K562 (cell line): ENCODE results near the gene VENTX. TPM values are rescaled to one million over a fixed set of nuclear protein-coding genes. Genes with fewer than 3 reads are reported as not detected.

ENCODE experiments used
- ATAC-seq: fragments of 200-7000 bp; cut with Tn5 transposase; 3 replicates; pipeline ENCODE4 v1.9.1; 2020; ENCODE audit warnings: moderate library complexity
- BruUV-seq: library from RNA; stranded (reverse); fragments of 400-500 nt; replicated peaks from 2 replicates; lab custom pipeline; 2021; lab: Mats Ljungman, UMichigan
- CTCF ChIA-PET: fragments of 300-600 bp; formaldehyde crosslinking; extraction: SDS; loops from one replicate; lab custom pipeline; 2021; ENCODE audit warnings: low intra/inter-chr PET ratio; lab: Yijun Ruan, JAX
- POLR2A ChIA-PET: fragments of 300-600, 350-650 bp; sonication (Branson Sonifier 250); formaldehyde crosslinking; extraction: SDS; loops from one replicate; lab custom pipeline; 2021; ENCODE audit warnings: antibody characterized with exemption, inconsistent platforms; lab: Yijun Ruan, JAX
- DNase-seq, 4 experiments: peaks; one replicate each; pipeline versions ENCODE4 v3.0.0 to v3.0.0-alpha.2; 2011 to 2018; ENCODE audit warnings: low spot score in 3 of 4, mixed read lengths in 3 of 4; ENCODE audit errors: extremely low read depth in 1 of 4
- FAIRE-seq: peaks from 2 replicates; lab custom pipeline; 2011; peaks lifted over from hg19 to GRCh38; lab: Jason Lieb, UNC
- H2AFZ ChIP-seq: 2 replicates; pipeline ENCODE4 v1.6.0; 2011; ENCODE audit warnings: low read depth, low read length, control low read depth, inconsistent platforms
- H3K27ac ChIP-seq: fragments of 200-600 bp; 3 replicates; pipeline ENCODE4 v1.8.0; 2011; ENCODE audit warnings: low read depth, mild to moderate bottlenecking, control low read depth, inconsistent platforms, low read length, moderate library complexity, mixed read lengths; ENCODE audit errors: extremely low read depth
- H3K27me3 ChIP-seq, 2 experiments: fragments of 300-600 bp in 1 of 2; 2 replicates in 1 of 2; 3 replicates in 1 of 2; pipeline versions ENCODE4 v1.6.0 to v1.8.0; 2011; ENCODE audit warnings: inconsistent platforms in 2 of 2, low read length in 2 of 2, mild to moderate bottlenecking in 1 of 2, mixed read lengths in 1 of 2, moderate library complexity in 1 of 2; ENCODE audit not compliant: control insufficient read depth in 2 of 2, insufficient read depth in 2 of 2
- H3K36me3 ChIP-seq: fragments of 300-600 bp; 3 replicates; pipeline ENCODE4 v1.8.0; 2011; ENCODE audit warnings: mild to moderate bottlenecking, low read length, inconsistent platforms; ENCODE audit not compliant: control insufficient read depth, insufficient read depth
- H3K4me1 ChIP-seq, 2 experiments: fragments of 200-600 bp in 1 of 2; replicated peaks in 1 of 2; 2 replicates in 1 of 2; 3 replicates in 1 of 2; pipeline versions ENCODE4 v1.5.1 to v1.8.0; 2011; ENCODE audit warnings: inconsistent platforms in 2 of 2, low read length in 2 of 2, mild to moderate bottlenecking in 1 of 2, mixed read lengths in 1 of 2, moderate library complexity in 1 of 2; ENCODE audit not compliant: control insufficient read depth in 2 of 2, insufficient read depth in 2 of 2
- H3K4me2 ChIP-seq: 2 replicates; pipeline ENCODE4 v1.6.1; 2011; ENCODE audit warnings: low read length, control low read depth, inconsistent platforms, mixed read lengths; ENCODE audit not compliant: insufficient read depth
- H3K4me3 ChIP-seq: fragments of 200-600 bp; sonication (generic), shearing (Covaris generic); 2 replicates; pipeline ENCODE4 v1.5.1; 2016; ENCODE audit warnings: control low read depth, inconsistent platforms
- H3K79me2 ChIP-seq: fragments of 200-600 bp; 3 replicates; pipeline ENCODE4 v1.8.0; 2011; ENCODE audit warnings: low read length, inconsistent platforms; ENCODE audit not compliant: control insufficient read depth, insufficient read depth
- H3K9ac ChIP-seq, 2 experiments: 2 replicates each; pipeline versions ENCODE4 v1.6.0 to v1.6.1; 2011; ENCODE audit warnings: low read depth in 2 of 2, low read length in 2 of 2, control low read depth in 1 of 2, inconsistent platforms in 1 of 2, mild to moderate bottlenecking in 1 of 2, mixed read lengths in 1 of 2; ENCODE audit not compliant: insufficient read depth in 1 of 2
- H3K9me1 ChIP-seq: one replicate; pipeline ENCODE4 v1.6.0; 2011; ENCODE audit warnings: inconsistent platforms, mild to moderate bottlenecking, low read length, moderate library complexity; ENCODE audit not compliant: control insufficient read depth, insufficient read depth
- H3K9me3 ChIP-seq: replicated peaks from 2 replicates; pipeline ENCODE4 v1.5.1; 2011; ENCODE audit warnings: low read depth, low read length, inconsistent platforms; ENCODE audit not compliant: control insufficient read depth, insufficient read depth
- H4K20me1 ChIP-seq: replicated peaks from 2 replicates; pipeline ENCODE4 v1.6.1; 2011; ENCODE audit warnings: low read length, inconsistent platforms, mixed read lengths; ENCODE audit not compliant: control insufficient read depth, insufficient read depth
- ATF2 ChIP-seq: sonication (generic); formaldehyde crosslinking; IDR thresholded peaks from 2 replicates; pipeline ENCODE4 v1.8.1; 2022; ENCODE audit warnings: missing genetic modification reagents
- CBX1 ChIP-seq: sonication (generic); IDR thresholded peaks from 2 replicates; pipeline ENCODE4 v1.6.1; 2016; ENCODE audit warnings: antibody characterized with exemption, low read depth, mild to moderate bottlenecking
- CHD4 ChIP-seq: fragments of 200-600 bp; sonication (generic); IDR thresholded peaks from 3 replicates; pipeline ENCODE4 v1.6.1; 2012; ENCODE audit warnings: low read depth, mild to moderate bottlenecking, mixed read lengths, low read length, inconsistent platforms; ENCODE audit not compliant: insufficient read depth, insufficient replicate concordance, poor library complexity, severe bottlenecking
- ILK ChIP-seq: fragments of 450-650 bp; IDR thresholded peaks from 2 replicates; pipeline ENCODE4 v1.6.1; 2016; ENCODE audit warnings: missing genetic modification characterization, low read depth, mild to moderate bottlenecking, missing compliant biosample characterization, moderate library complexity, borderline replicate concordance
- MEIS2 ChIP-seq: fragments of 450-650 bp; IDR thresholded peaks from 2 replicates; pipeline ENCODE4 v1.6.1; 2014; ENCODE audit warnings: mild to moderate bottlenecking; ENCODE audit not compliant: partially characterized antibody
- PBX2 ChIP-seq, 2 experiments: IDR thresholded peaks in 1 of 2; conservative IDR thresholded peaks in 1 of 2; 2 replicates each; pipeline ENCODE4 v1.6.1; 2016; ENCODE audit warnings: low read depth in 2 of 2, mild to moderate bottlenecking in 1 of 2, missing compliant biosample characterization in 1 of 2, missing genetic modification characterization in 1 of 2, moderate library complexity in 1 of 2
- PTBP1 ChIP-seq: fragments of 200-400 bp; formaldehyde crosslinking; IDR thresholded peaks from 2 replicates; pipeline ENCODE4 v1.6.1; 2017; ENCODE audit warnings: low read depth, low read length
- SNRNP70 ChIP-seq: fragments of 200-400 bp; formaldehyde crosslinking; optimal IDR thresholded peaks from 2 replicates; pipeline ENCODE3; 2017; ENCODE audit warnings: low read depth, low read length
- SRSF3 ChIP-seq: fragments of 200-400 bp; formaldehyde crosslinking; IDR thresholded peaks from 2 replicates; pipeline ENCODE4 v1.6.1; 2016; ENCODE audit warnings: mild to moderate bottlenecking, low read length, moderate library complexity; ENCODE audit not compliant: insufficient read depth
- TAF15 ChIP-seq: fragments of 200-400 bp; formaldehyde crosslinking; IDR thresholded peaks from 2 replicates; pipeline ENCODE4 v1.6.1; 2017; ENCODE audit warnings: mild to moderate bottlenecking, low read depth, low read length, moderate library complexity
- ZNF12 ChIP-seq: sonication (generic); formaldehyde crosslinking; IDR thresholded peaks from 2 replicates; pipeline ENCODE4 v1.4.0; 2020; ENCODE audit warnings: mild to moderate bottlenecking, missing genetic modification reagents
- ZNF124 ChIP-seq: sonication (generic); formaldehyde crosslinking; IDR thresholded peaks from 2 replicates; pipeline ENCODE4 v1.8.1; 2022; ENCODE audit warnings: missing genetic modification reagents
- ZNF174 ChIP-seq: fragments of 250-450 bp; sonication (Bioruptor Pico); IDR thresholded peaks from 2 replicates; pipeline ENCODE4 v1.4.0; 2020; ENCODE audit warnings: mild to moderate bottlenecking
- ZNF311 ChIP-seq: fragments of 250-450 bp; sonication (Bioruptor Pico); IDR thresholded peaks from 2 replicates; pipeline ENCODE4 v1.4.0; 2020; ENCODE audit warnings: mild to moderate bottlenecking, moderate library complexity
- WGBS: fragments of 100-300 bp; shearing (Covaris generic); methylation state at CpG from one replicate; pipeline ENCODE4 v1.1.6; 2016; ENCODE audit warnings: low coverage, mixed read lengths; ENCODE audit not compliant: insufficient coverage; ENCODE audit errors: missing lambda C conversion rate; 5-methylcytosine and 5-hydroxymethylcytosine counted together
- in situ Hi-C: fragments of 300-500 bp; cut with MboI; formaldehyde crosslinking; loops from 4 replicates; pipeline ENCODE4 v1.15.0; 2018; ENCODE audit warnings: inconsistent platforms, mixed read lengths
- intact Hi-C: fragments of 100-400 bp; cut with micrococcal nuclease; formaldehyde crosslinking; loops from 2 replicates; pipeline ENCODE4 v1.14.2; 2022
- polyA plus RNA-seq, 8 experiments: library from polyadenylated mRNA; depleted of rRNA in 4 of 8; stranded (reverse) in 5 of 8; unstranded in 3 of 8; fragments of >200 nt; fragmentation: Nextera tagmentation in 2 of 8; fragmentation: Illumina TruSeq in 1 of 8; extraction: Ambion mirVana in 2 of 8; extraction: Trizol in 1 of 8; gene quantifications; 2 replicates each; pipeline versions ENCODE4 v1.2.1 to v1.2.3, GENCODE V29; 2011 to 2014; ENCODE audit warnings: inconsistent platforms in 1 of 8, missing spikeins in 1 of 8
- total RNA-seq, 7 experiments: library from RNA; depleted of rRNA in 6 of 7; stranded (reverse); fragments of >200 nt in 6 of 7; fragmentation: Illumina TruSeq in 2 of 7; extraction: Trizol in 2 of 7; gene quantifications; 2 replicates each; pipeline versions ENCODE4 v1.2.1 to v1.2.3, GENCODE V29; 2011 to 2021; ENCODE audit warnings: low replicate concordance in 1 of 7

The VENTX gene
- total and polyA plus RNA-seq, 9 of the 15 experiments (the other 6 are each of a cell fraction or from before 2014, with no cell fraction given) = 0.07 to 0.70 (median 0.20) TPM; not detected in 1

GRCh38 chr10:133206356-133207040, 31.2 kb upstream of the VENTX start (continued):
- TF ChIP-seq MEIS2 = no peak
- no peak for TF ChIP-seq ZNF12 (CRISPR knock-in tag)
- no peak for TF ChIP-seq ILK (tag)
- no peak for TF ChIP-seq PTBP1
- TF ChIP-seq SNRNP70 = no peak

GRCh38 chr10:133207041-133207600, 30.5 kb upstream of the VENTX start:
- H3K9ac ChIP-seq = no peak overlapping the region; a peak in 1 of 4 replicates
- no peak overlapping the region for H3K27ac ChIP-seq
- ChIA-PET POLR2A (no interaction called here), CTCF (no interaction called here)
- no peak for ATAC-seq
- no peak overlapping the region for H3K4me3 ChIP-seq
- H3K79me2 ChIP-seq = no peaks in the 10 kb centered on the region
- no peaks in the 10 kb centered on the region for H4K20me1 ChIP-seq
- FAIRE-seq = no peak
- 36% methylated on average over 15 of the region's 36 CpGs for WGBS
- H3K36me3 ChIP-seq = no peaks in the 10 kb centered on the region
- no peaks in the 10 kb centered on the region; the same call in 1 of the 2 replicates for H3K9me3 ChIP-seq
- BruUV-seq = no TSS peak
- DNase-seq = no peak
- in situ Hi-C loops (no loop called here), intact Hi-C loops (no loop called here)
- H3K4me1 ChIP-seq = peaks cover 0 to 62% of the 10 kb centered on the region in 2 experiments; a peak in 2 of 5 replicates
- no peaks in the 10 kb centered on the region for H3K9me1 ChIP-seq
- H2AFZ ChIP-seq = no peak overlapping the region
- peaks cover 5 to 50% of the 10 kb centered on the region in 2 experiments; a peak in 3 of 5 replicates for H3K27me3 ChIP-seq
- H3K4me2 ChIP-seq = no peak overlapping the region
- TF ChIP-seq CBX1 (no peak), TAF15 (no peak), PBX2 (CRISPR knock-in tag; IDR thresholded peaks at IDR 0.05; ENCODE audit: low read depth) (no peak), PBX2 (tag; conservative IDR thresholded peaks at IDR 0.05; ENCODE audit: low read depth) (no peak), ZNF174 (CRISPR knock-in tag) (no peak), ZNF124 (no peak), CHD4 (no peak), ATF2 (no peak), SRSF3 (no peak), ZNF311 (CRISPR knock-in tag) (no peak)
